ENCODE data around the gene TOX2.

- TF ChIP-seq, protein P1, sequence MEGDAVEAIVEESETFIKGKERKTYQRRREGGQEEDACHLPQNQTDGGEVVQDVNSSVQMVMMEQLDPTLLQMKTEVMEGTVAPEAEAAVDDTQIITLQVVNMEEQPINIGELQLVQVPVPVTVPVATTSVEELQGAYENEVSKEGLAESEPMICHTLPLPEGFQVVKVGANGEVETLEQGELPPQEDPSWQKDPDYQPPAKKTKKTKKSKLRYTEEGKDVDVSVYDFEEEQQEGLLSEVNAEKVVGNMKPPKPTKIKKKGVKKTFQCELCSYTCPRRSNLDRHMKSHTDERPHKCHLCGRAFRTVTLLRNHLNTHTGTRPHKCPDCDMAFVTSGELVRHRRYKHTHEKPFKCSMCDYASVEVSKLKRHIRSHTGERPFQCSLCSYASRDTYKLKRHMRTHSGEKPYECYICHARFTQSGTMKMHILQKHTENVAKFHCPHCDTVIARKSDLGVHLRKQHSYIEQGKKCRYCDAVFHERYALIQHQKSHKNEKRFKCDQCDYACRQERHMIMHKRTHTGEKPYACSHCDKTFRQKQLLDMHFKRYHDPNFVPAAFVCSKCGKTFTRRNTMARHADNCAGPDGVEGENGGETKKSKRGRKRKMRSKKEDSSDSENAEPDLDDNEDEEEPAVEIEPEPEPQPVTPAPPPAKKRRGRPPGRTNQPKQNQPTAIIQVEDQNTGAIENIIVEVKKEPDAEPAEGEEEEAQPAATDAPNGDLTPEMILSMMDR (IDR thresholded peaks at IDR 0.05): no peak
- no peak for TF ChIP-seq POLR2A (IDR thresholded peaks at IDR 0.05)
Observed at GRCh38 chr20:43975096-43975768, 60.6 kb downstream of the TOX2 start.
